ENCODE data around the gene RNGTT. TPM values are rescaled to one million over a fixed set of nuclear protein-coding genes. Genes with fewer than 3 reads are reported as not detected.

Gene RNGTT
- total RNA-seq, 1 donor from 2014 or later: 7.6 TPM

- intact Hi-C loops (cut with DNase I): no loop called here
- DNase-seq (no peak), ATAC-seq (ENCODE audit: poor library complexity) (no peak)
These were observed 400.8 kb downstream of the RNGTT start for GRCh38 chr6:88562353-88563276.

- no peak for DNase-seq
- ATAC-seq (ENCODE audit: poor library complexity): no peak
- intact Hi-C loops (cut with DNase I): no loop called here
These were observed 401.5 kb downstream of the RNGTT start for GRCh38 chr6:88561954-88562315.

DNA sequence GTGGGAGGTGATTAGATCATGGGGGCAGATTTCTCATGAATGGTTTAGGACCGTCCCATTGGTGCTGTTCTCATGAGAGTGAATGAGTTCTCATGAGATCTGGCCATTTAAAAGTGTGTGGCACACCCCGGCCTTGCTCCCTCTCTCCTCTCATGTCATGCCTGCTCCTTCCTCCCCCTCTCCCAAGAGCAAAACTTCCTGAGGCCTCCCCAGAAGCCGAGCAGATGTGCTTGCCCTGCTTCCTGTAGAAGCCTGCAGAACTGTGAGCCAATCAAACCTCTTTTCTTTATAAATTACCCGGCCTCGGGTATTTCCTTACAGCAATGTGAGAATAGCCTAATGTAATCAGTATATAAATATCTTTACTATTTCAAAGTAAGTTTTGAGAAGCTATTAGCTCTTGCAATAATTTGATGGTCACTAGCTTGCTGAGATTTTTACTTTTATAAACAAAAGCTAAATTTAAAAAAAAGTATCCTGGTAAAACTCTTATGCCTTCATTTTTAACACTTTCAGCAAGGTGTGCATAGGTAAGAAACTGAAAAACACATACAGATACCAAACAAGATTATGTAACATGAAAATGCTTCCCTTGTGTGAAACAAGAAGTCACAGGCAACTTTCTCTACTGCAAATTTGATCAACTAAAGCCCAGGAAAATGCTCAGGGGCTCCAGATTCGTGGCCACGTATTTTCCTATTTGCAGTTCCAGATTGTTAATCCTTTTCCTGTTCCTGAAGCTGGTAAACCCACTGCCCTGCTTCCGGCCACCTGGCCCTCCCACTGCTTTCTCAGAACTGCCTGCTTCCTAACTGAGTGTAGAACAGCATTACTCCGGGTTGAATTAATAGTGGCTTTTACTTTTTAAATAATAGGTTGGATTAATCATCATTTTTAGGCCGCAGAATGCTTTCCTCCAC lies 402.1 kb downstream of the RNGTT start:
- DNase-seq (no peak), ATAC-seq (ENCODE audit: poor library complexity) (no peak)
- intact Hi-C loops (cut with DNase I): no loop called here

Other genes starting within 250 kb of the RNGTT start
- gene PNRC1, start 117.1 kb upstream of the RNGTT start, total RNA-seq: 121 TPM
- not detected for gene SRSF12, start 154.5 kb upstream of the RNGTT start, total RNA-seq
- gene PM20D2, start 182.4 kb upstream of the RNGTT start, total RNA-seq: 11.1 TPM